ENCODE measurements around the gene COX4I2. TPM values are rescaled to one million over a fixed set of nuclear protein-coding genes. Genes with fewer than 3 reads are reported as not detected.

COX4I2 gene
- total and polyA plus RNA-seq, 2 of the 4 experiments (the other 2 are of a cell fraction), result not detected

GRCh38 chr20:31689141-31689540 lies 51.4 kb downstream of the COX4I2 start:
- dilution Hi-C loops (cut with HindIII; ENCODE audit: low sequenced_read_pairs, unreplicated experiment), result no loop called here
- H4K20me1 ChIP-seq (ENCODE audit: insufficient read depth, low read length), result peaks cover 7% of the 10 kb centered on the region; the same call in 1 of the 2 replicates
- TF ChIP-seq RFX5 (IDR thresholded peaks at IDR 0.05; ENCODE audit: low read depth, low read length) (no peak), USF2 (IDR thresholded peaks at IDR 0.05; ENCODE audit: low read depth, low read length) (no peak), NFE2L2 (IDR thresholded peaks at IDR 0.05; ENCODE audit: low read depth, low read length) (no peak), POLR2A (IDR thresholded peaks at IDR 0.05; ENCODE audit: low read depth, low read length) (no peak), RAD21 (IDR thresholded peaks at IDR 0.05; ENCODE audit: low read length) (no peak), CHD1 (IDR thresholded peaks at IDR 0.05; ENCODE audit: low read depth, low read length) (no peak), MXI1 (IDR thresholded peaks at IDR 0.05; ENCODE audit: borderline replicate concordance, low read depth, low read length) (no peak)
- H4K91ac ChIP-seq (ENCODE audit: insufficient read depth, low read depth, low read length), result no peak overlapping the region
- H4K5ac ChIP-seq (ENCODE audit: low read depth, low read length), result no peak overlapping the region
- no peak overlapping the region for H3K18ac ChIP-seq (ENCODE audit: low read depth, low read length)
- H2BK120ac ChIP-seq (ENCODE audit: low read depth, low read length), result no peak overlapping the region
- no peak overlapping the region for H3K9ac ChIP-seq (ENCODE audit: low read depth, low read length)
- no TSS peak for BruUV-seq (replicated peaks)
- H3K79me1 ChIP-seq (ENCODE audit: low read depth in 1 of 2, low read length in 2 of 2), result peaks cover 47 to 82% of the 10 kb centered on the region in 2 experiments
- no peak overlapping the region for H4K8ac ChIP-seq (ENCODE audit: low read depth in 2 of 2, low read length in 2 of 2)
- no peak overlapping the region for H3K14ac ChIP-seq (replicated peaks; ENCODE audit: low read depth, low read length)
- H3K36me3 ChIP-seq (ENCODE audit: control insufficient read depth, insufficient read depth, low read length), result peaks cover 11% of the 10 kb centered on the region
- H3K23ac ChIP-seq (ENCODE audit: low read depth, low read length), result no peak overlapping the region
- 100% methylated on average over 1 of the region's 5 CpGs; no CpG with 5 or more reads in 1 of the 2 experiments for WGBS, 2 experiments (ENCODE audit: extremely low coverage in 2 of 2, insufficient read length in 1 of 2)
- CTCF ChIA-PET, result no interaction called here
- no peak overlapping the region for H3K4ac ChIP-seq (ENCODE audit: low read depth, low read length)
- no peak for ATAC-seq (ENCODE audit: low read depth)
- peaks cover 5% of the 10 kb centered on the region for H3K4me1 ChIP-seq (ENCODE audit: control insufficient read depth, insufficient read depth, low read length)
- no peak overlapping the region for H2BK20ac ChIP-seq (ENCODE audit: low read depth, low read length)
- no peak overlapping the region for H2AFZ ChIP-seq (replicated peaks; ENCODE audit: low read length, poor library complexity)
- in situ Hi-C loops (cut with MboI; ENCODE audit: low sequenced_read_pairs), result no loop called here
- H3K9me1 ChIP-seq (ENCODE audit: insufficient read depth, low read length), result peaks cover 14% of the 10 kb centered on the region
- no peak overlapping the region for H3K27ac ChIP-seq (ENCODE audit: insufficient read depth, low read length)
- intact Hi-C loops (cut with micrococcal nuclease), result no loop called here
- H3K56ac ChIP-seq (ENCODE audit: extremely low read depth, insufficient read depth, low read length), result no peak overlapping the region
- H3K4me2 ChIP-seq (ENCODE audit: low read depth, low read length), result no peak overlapping the region
- H2BK15ac ChIP-seq (ENCODE audit: low read depth, low read length), result no peak overlapping the region
- H2AK5ac ChIP-seq (ENCODE audit: low read depth, low read length), result no peak overlapping the region
- H3K4me3 ChIP-seq (ENCODE audit: insufficient read depth, low read depth, low read length), result no peak overlapping the region
- no peak overlapping the region for H2BK5ac ChIP-seq (ENCODE audit: low read depth, low read length, poor library complexity, severe bottlenecking)
- H3K27me3 ChIP-seq (ENCODE audit: control insufficient read depth, insufficient read depth, low read length), result no peaks in the 10 kb centered on the region
- no peak overlapping the region for H2AK9ac ChIP-seq (replicated peaks; ENCODE audit: low read depth, low read length, poor library complexity)
- POLR2A ChIA-PET (ENCODE audit: unreplicated experiment), result no interaction called here
- no peaks in the 10 kb centered on the region for H3K9me3 ChIP-seq (ENCODE audit: control insufficient read depth, insufficient read depth, low read length)
- DNase-seq, result no peak
